HG03066 (cell line): ENCODE data around the gene PDZD2.
"Not testable (repeated sequence)": the region's sequence is repeated elsewhere in the genome, so short reads cannot be mapped to it uniquely, and the experiment has no call there.

Experiments
- ATAC-seq: cut with Tn5 transposase; IDR thresholded peaks from one replicate; pipeline ENCODE4 v1.9.1; 2021; ENCODE audit warnings: low read depth; ENCODE audit not compliant: unreplicated experiment

Gene PDZD2

DNA sequence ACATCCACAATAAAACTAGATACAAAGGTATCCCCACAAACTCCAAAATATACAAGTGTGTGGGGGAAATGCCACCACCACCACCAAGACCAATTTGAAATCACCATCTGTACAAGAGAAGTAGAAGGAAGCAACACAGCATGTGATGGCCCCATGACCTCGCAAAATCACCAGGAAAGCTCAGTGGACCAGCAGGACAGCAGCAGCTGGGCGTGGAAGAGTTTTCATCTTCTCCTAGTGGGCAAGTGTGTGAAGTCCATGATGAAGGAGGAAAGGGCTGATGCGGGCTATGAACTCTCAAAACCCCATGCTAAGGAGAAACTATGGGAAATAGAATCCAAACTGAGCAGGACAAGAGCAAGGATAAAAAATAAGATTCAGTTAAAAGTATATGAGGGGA, 477.1 kb downstream of the PDZD2 start:
- ATAC-seq, result no peak

DNA sequence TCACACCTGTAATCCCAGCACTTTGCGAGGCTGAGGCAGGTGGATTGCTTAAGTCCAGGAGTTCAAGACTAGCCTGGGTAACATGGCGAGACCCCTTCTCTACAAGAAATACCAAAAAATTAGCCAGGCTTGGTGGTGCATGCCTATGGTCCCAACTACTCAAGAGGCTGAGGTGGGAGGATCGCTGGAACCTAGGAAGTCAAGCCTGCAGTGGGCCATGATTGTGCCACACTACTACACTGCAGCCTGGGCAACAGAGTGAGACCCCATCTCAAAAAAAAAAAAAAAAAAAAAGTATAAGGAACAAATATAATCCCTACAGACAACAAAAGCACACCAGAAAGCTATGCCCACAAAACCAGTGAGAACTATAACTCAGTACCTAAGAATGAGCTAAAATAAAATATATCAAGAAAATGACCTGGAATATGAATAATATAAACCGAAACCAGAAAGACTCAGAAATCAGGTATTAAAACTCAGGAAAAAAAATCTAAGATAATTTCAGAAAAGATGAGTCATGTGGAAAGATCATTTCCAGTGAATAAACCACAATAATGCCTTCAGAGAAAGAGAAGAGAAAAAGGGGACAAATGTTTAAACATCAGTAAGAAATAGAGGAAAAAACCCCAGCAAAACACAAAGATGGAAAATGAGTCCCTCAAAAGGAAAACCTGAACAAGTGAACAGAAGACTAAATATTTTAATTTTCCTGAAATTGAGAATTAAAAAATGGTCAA, 477.8 kb downstream of the PDZD2 start:
- no peak for ATAC-seq

DNA sequence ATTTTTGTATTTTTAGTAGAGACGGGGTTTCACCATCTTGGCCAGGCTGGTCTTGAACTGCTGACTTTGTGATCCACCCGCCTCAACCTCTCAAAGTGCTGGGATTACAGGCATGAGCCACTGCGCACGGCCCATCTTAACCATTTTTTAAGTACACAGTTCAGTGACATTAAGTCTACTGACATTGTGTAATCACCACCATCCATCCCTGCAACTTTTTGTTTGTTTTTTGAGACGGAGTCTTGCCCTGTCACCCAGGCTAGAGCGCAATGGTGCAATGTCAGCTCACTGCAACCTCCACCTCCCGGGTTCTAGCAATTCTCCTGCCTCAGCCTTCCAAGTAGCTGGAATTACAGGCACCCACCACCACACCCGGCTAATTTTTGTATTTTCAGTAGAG, 480.0 kb downstream of the PDZD2 start:
- not testable (repeated sequence) for ATAC-seq

DNA sequence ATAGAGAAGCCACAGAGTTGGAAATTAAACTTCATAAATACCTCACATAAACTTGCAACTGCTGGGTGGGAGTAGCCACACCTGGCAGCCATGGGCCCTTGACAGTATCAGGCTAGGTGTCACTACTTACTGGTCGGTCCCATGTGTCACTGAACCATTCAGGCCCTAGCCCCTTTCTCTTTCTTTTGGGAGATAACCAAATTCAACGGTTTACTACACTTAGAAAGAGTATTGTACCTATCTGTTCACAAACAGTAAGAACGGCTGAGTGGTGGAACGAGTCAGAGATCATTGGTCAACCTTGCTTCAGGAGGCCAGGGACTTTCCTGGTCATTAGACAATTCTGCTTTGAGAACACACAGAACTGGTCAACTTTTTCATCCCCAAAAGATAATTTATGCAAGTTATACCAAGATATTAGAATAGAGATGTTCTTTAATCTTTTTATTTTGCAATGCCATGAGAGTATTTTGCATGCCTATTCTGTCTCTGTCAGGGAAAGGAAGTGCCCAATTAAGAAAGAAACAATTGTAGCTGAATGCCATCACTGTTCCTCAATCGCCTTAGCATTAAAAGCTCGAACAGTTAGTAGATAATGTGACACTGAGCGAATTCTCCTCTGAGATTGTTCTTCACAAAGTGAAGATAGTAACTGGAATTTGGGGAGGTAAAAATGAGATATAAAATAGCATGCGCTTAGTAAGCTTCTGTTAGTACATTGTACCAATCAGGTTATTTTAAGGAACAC, 484.3 kb downstream of the PDZD2 start:
- no peak for ATAC-seq

DNA sequence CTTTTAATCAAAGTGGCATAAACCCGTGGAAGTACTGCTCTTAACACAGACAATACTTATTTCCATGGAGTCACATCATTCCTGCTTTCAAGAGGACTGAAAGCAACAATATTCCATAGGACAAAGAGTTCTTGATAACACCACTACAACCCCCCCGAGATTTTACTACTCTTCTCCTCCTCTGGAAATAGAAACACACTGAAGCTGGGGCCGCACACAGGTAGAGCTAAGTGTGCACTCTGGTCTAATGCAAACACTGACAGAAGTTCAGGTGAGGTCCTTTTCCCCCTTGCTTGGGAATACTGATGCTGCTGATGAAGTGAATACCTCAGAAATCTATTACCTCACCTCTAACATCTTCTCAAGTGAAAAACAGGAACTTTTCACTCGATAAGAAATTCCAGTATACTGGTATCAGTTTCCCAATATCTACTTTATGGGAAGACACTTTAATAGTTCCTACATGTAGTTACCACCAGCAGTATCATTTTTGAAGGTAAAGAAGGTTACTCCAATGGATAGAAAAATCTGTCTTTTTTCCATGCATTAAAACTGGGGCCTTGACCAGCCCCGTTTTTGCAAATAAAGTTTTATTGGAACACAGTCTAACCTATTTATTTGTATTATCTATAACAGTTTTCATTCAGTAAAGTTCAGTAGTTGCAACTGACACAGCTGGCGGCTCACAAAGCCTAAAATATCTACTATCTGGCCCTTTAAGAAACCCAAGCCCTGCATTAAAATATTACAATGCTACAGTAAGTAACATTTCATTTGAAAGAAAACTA, 485.2 kb downstream of the PDZD2 start:
- ATAC-seq, result no peak

DNA sequence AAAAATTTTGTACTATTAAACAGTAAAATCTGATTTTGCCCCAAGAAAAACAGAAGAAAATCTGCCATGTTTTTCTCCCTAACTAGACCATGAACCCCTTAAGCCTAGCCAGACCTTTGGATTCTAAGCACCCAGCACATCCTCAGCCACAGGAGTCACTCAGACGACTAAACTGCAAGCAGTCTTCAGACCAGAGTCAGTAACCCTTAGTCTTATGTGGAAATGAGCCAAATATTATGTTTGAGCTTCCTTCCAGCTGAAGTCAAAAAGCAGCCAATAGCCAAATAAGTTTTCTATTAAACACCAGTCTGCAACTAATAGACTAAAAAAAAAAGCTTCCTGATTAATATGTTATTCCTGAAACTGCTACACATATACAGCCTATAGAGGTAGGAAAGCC, 487.8 kb downstream of the PDZD2 start:
- ATAC-seq, result no peak

DNA sequence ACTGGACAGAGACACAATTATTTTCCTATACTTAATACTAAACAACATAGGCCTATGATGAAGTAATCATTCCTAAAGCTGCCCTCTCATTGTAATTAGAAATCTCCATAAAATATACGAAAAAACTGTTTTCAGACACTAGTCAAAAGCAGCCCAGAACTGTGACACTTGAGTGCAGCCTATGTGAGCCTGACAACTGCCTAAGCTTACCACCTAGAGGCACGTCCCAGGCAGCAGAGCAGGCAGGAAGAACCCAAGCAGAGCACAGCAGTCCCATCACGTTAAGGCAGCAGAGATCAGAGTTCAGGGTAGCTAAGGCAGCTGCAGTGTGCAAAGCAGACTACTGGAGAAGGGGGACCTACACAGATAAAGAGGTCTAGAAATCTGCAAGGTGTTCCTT, 488.8 kb downstream of the PDZD2 start:
- no peak for ATAC-seq

DNA sequence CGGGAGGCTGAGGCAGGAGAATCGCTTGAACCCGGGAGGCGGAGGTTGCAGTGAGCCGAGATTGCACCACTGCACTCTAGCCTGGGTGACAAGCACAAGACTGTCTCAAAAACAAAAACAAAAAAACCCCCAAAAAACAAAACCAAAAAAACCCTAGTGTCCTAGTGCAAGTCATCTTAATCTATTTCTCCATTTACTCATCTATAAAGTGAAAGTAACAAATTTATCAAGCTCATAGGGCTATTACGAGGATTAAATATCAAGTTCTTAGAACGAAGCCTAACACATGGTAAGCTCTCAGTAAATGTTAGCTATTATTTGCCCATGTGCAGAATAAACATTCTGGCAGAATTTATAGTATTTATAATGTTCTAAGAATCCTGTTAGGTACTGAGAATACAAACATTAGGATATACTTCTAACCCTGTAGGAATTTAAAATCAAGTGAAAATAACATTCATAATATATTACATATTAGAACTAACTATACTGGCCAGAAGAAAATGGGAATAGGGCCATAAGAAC, 490.2 kb downstream of the PDZD2 start:
- ATAC-seq, result no peak

DNA sequence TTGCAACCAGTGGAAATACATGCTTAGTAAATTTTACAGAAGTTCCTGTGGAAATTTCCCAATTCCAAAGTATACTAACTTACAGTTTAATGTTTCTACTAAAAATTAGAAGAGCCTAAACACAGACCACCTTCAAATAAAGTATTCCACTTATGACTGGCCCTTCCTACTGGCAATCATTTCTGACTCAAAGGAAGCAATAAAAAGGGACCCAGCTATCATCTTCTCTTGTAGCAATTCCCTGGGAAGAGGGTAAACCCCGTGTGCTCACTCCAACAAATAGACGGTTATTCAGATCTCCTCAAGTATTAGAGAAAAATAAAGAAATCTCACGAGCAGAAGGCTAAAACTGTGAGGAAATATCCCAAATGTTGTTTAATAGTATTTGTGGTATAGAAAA, 491.9 kb downstream of the PDZD2 start:
- ATAC-seq, result no peak

DNA sequence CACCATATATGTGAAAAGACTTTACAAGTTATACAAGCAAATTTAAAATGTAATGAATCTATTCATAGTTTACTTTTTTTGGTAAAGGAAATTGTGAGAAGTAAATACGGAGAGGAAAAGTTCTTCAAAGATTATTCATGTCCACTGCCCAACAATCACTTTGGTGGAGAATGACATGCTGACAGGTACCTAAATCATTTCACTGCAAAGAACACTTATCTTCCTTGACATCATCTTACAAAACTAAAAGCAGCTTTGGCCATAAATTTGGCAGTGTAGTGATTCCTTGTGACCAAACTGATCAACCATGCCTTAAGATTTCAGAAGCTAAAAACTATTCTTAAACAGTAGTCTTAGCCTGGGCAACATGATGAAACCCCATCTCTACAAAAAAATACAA, 492.7 kb downstream of the PDZD2 start:
- no peak for ATAC-seq

DNA sequence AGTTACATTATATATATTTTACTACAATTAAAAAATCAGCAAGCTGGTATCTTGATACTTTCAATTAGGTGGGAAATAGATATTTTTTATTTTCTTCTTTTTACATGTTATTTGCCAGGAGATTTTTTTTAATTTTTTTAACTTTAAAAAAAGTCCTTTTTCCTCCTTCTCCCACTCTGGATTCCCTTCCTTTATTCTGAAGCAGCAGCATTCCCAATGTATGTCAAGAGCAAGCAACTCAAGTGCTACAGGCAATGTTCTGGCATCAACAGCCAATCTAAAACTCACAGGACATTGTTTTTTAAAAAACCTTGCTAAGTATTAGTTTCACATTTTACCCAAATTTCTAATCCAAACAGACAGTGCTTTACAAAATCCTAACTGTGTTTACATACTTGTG, 493.8 kb downstream of the PDZD2 start:
- no peak for ATAC-seq

DNA sequence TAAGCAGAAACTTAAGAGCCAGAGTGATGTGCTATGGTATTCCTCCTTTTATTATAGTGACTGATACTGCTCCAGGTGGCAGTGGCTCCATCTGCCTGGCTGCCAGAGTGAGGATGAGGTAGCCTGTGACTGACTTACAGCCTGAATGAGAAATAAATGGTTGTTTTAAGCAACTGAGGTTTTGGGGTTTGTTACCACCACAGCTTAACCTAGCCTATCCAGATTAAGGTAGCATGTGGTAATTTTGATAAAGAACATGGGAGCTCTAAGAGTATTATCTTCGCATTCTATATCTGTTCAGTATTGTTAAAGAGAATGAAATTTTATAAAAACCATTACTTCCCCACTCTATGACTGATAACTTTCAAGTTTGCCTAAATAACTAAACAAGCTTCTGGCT, 496.2 kb downstream of the PDZD2 start:
- no peak for ATAC-seq

DNA sequence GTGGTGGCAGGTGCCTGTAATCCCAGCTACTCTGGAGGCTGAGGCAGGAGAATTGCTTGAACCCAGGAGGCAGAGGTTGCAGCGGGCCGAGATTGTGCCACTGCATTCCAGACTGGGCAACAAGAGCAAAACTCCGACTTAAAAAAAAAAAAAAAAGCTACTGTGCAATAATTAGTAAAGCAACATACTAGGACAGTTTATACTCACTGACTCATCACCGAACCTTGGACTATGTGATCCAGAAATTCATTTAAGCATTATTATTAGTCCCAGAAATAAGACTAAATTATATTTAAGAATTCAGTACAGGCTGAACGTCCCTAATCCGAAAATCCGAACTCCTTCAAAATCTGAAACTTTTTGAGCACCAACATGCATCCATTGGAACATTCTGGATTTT, 497.4 kb downstream of the PDZD2 start:
- no peak for ATAC-seq

DNA sequence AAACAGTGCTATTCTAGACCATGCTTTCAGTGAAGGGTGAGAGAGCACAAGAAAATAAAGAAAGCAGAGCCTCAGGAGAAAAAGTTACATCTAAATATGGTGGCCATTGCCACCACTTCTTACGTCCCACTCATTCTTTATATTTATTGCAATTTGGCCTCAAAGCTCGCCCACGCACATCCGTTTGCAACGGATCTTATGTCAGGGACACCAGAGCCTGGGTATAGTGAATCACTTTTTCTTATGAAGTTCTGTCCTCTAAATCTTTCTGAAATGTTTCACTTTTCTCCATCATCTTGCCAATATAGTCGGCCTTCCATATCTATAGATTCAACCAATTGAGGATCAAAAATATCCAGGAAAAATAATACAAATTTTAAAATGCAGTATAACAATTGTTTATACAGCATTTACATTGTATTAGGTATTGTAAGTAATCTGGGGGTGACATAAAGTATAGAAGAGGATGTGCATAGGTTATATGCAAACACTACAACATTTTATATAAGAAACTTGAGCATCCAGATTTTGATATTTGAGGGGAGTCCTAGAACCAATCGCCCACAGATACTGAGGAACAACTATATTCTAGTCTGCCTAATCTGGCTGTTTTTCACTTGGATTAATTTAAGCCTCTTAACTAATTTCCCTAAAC, 500.0 kb downstream of the PDZD2 start:
- ATAC-seq, result no peak

DNA sequence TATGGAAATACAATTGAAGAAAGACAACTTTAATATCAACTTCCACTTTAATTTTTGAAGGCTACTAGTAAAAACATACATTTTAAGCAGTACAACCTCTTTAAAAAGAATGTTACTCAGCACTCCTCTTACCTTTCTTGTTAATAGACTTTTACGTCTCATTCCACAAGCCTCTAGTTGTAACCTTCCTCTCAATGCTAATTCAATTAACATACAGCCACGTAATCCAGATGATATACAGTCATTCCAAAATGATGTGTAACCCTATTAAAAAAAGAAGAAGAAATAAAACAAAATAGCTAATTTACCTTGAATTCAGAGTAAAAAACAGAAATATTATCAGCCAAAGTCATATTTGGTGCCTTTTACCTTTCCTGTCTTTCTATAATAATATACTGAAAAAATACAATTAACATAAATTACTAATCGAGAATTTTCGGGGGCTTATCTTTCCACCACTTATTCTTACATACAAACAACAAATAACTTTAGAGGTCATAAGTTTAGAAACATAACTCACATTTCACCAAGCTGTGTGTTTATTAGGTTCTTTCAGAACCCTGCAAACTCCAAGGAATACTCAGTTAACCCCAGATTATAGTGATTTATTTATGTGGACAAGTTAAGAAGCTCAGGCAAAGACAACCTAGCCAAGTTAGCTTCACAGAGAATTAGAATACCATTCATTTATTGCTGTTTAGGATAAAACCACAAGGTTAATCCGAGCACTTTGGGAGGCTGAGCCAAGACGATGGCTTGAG, 504.9 kb downstream of the PDZD2 start:
- no peak for ATAC-seq

DNA sequence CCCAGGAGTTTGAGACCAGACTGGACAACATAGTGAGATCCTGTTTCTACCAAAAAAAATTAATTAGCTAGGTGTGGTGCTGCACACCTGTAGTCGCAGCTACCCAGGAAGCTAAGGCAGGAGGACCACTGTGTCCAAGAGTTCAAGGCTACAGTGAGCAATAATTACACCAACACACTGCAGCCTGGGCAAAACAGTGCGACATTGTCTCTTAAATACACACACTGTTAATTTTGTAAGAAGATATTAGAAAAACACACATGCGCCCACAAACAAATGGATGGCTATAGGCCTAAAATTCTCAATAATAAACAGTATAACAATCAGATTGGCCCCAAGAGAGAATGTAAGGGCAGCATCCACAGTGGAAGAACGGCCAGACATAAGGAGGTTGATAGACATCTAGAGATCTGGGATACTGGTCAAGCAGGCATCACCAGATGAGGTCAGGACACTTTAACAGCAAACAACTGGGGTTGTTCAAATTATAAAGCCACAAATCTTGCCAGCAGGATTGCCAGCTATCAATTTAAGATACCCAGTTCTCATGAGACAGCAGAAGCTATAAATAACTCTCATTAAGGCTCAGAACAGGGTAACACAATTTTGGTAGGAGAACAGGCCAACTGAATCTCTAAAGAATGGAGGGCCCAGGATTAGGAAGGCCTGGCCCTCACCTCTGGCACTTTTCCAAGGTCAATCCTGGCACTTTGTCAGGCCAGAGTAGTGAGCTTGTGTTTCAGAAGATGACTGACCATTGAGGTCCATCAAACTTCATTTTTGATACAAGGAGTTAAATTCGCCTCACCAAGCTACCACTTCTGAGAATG, 505.7 kb downstream of the PDZD2 start:
- ATAC-seq, result no peak

DNA sequence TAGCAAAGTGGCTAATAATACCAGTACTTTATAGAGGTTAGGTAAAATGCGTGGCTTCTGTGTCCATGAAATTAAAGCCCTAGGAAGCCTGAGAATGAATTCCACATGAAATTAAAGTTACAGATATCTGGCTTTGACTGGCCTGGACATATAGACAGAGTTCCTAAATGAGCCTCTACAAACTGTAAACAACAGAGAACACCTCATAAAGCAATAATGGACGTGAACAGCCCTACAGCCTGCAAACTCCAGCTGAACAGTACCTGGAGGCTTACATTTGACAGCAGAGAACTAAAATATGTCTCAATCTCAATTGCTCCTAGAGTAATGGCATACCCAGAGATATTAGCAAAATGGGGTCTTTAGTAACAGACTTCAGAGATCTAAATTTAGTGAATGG, 506.4 kb downstream of the PDZD2 start:
- no peak for ATAC-seq

DNA sequence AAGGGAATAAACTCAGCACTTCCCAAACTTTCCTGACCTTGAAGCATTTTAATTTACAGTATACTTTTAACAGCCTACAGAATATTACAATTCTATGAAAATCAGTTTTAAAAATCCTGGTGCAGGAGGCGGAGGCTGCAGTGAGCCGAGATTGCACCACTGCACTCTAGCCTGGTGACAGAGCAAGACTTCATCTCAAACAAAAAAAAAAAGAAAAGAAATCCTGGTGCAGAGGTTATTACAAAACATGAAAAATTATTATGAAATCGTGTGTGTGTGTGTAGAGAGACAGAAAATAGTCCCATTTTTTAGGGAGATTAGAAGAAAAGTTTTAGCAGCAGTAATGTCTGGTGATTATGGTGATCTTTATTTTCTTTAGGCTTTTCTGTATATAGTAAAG, 508.3 kb downstream of the PDZD2 start:
- no peak for ATAC-seq

DNA sequence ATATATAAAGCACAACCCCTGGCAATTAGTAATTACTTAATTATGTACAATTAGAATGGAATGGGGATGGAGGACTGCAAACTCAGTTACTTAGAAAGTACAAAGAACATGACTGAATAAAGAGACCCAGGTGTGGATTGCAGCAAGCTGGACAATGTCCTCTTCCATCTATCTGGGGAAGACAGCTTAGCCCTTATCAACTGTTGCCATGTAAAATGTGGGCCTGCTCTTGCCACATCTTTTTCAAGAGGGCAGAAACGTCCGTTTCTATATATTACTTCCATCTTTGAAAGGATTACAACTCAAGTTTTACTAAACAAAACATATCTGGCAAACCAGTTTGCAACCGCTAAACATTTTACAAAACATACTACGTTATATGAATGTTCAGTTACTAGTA, 509.0 kb downstream of the PDZD2 start:
- no peak for ATAC-seq
